SU-DHL-6 (cell line): Measurements from ENCODE around the gene PARD6A.

Source experiments
- CTCF ChIP-seq: fragments of 200-600 bp; sonication (generic); IDR thresholded peaks from one replicate; pipeline ENCODE4 v1.5.1; 2017; ENCODE audit warnings: antibody characterized with exemption, mild to moderate bottlenecking, low read length, moderate library complexity; ENCODE audit not compliant: insufficient read depth, poor library complexity, severe bottlenecking
- EZH2phosphoT487 ChIP-seq: fragments of 200-600 bp; sonication (generic), shearing (Covaris generic); conservative IDR thresholded peaks from 2 replicates; pipeline ENCODE4 v1.6.1; 2018; ENCODE audit warnings: mild to moderate bottlenecking, antibody characterized with exemption, low read length, moderate library complexity, mixed read lengths

- TF ChIP-seq CTCF (no peak), EZH2phosphoT487 (no peak)
These were observed 41.4 kb downstream of the PARD6A start for GRCh38 chr16:67702130-67702529.
